HG02973 (cell line): Measurements from ENCODE around the gene USH2A.
A peak's percentile ranks its signal among the peaks of the same experiment; 100 is the strongest.

Experiments
- ATAC-seq: cut with Tn5 transposase; IDR thresholded peaks from one replicate; pipeline ENCODE4 v1.9.1; 2021; ENCODE audit warnings: moderate library complexity; ENCODE audit not compliant: unreplicated experiment

Gene USH2A

GRCh38 chr1:215983680-215984079 is 439.6 kb downstream of the USH2A start:
- ATAC-seq = no peak

GRCh38 chr1:215971793-215972441 is 451.3 kb downstream of the USH2A start:
- no peak for ATAC-seq

- no peak for ATAC-seq
These were observed 452.8 kb downstream of the USH2A start for GRCh38 chr1:215970406-215970805.

GRCh38 chr1:215963621-215964020 is 459.6 kb downstream of the USH2A start:
- no peak for ATAC-seq

GRCh38 chr1:215963040-215963439 is 460.2 kb downstream of the USH2A start:
- no peak for ATAC-seq

- ATAC-seq = no peak
These were observed 464.4 kb downstream of the USH2A start for GRCh38 chr1:215958841-215959240.

GRCh38 chr1:215957663-215958062 is 465.6 kb downstream of the USH2A start:
- no peak for ATAC-seq

GRCh38 chr1:215932558-215932957 is 490.7 kb downstream of the USH2A start:
- ATAC-seq = no peak

- ATAC-seq = no peak
These were observed 496.6 kb downstream of the USH2A start for GRCh38 chr1:215926670-215927069.

- no peak for ATAC-seq
These were observed 500.0 kb downstream of the USH2A start for GRCh38 chr1:215923129-215923824.

GRCh38 chr1:215911406-215911968 is 511.8 kb downstream of the USH2A start:
- ATAC-seq = no peak

GRCh38 chr1:215905493-215906115 is 517.6 kb downstream of the USH2A start:
- ATAC-seq = no peak

GRCh38 chr1:215900684-215901083 is 522.6 kb downstream of the USH2A start:
- no peak for ATAC-seq

GRCh38 chr1:215899901-215900300 is 523.3 kb downstream of the USH2A start:
- ATAC-seq = no peak

- no peak for ATAC-seq
These were observed 527.4 kb downstream of the USH2A start for GRCh38 chr1:215895893-215896292.

GRCh38 chr1:215895276-215895675 is 528.0 kb downstream of the USH2A start:
- no peak for ATAC-seq

- ATAC-seq = no peak
These were observed 528.6 kb downstream of the USH2A start for GRCh38 chr1:215894617-215895016.

GRCh38 chr1:215891266-215892057 is 531.8 kb downstream of the USH2A start:
- ATAC-seq = no peak

- peak; percentile 63 for ATAC-seq
These were observed 532.8 kb downstream of the USH2A start for GRCh38 chr1:215890438-215890837.

GRCh38 chr1:215889871-215890270 is 533.4 kb downstream of the USH2A start:
- ATAC-seq = no peak

GRCh38 chr1:215888159-215888558 is 535.1 kb downstream of the USH2A start:
- ATAC-seq = no peak
